Tibial artery (tissue), 4 donors: ENCODE measurements around the gene SH3GL3.

Source experiments
- DNase-seq, 2 donors: peaks; one replicate each; pipeline ENCODE4 v3.0.0-alpha.2; 2019
- H3K27ac ChIP-seq, 2 donors: fragments of 200-600 bp; sonication (generic) in 1 of 2; 1 replicate in 1 of 2; 2 replicates in 1 of 2; pipeline ENCODE4 v1.5.1; 2018 to 2019; ENCODE audit warnings: mild to moderate bottlenecking in 1 of 2
- H3K27me3 ChIP-seq, 2 donors: fragments of 200-600 bp; sonication (generic) in 1 of 2; one replicate each; pipeline versions ENCODE4 v1.5.1 to v1.6.0; 2016 to 2019
- H3K36me3 ChIP-seq, 3 donors: fragments of 200-600 bp; sonication (generic) in 2 of 3; one replicate each; pipeline ENCODE4 v1.5.1; 2016 to 2019; ENCODE audit warnings: mild to moderate bottlenecking in 2 of 3
- H3K4me1 ChIP-seq, 4 donors: fragments of 200-600 bp; sonication (generic) in 2 of 4; 1 replicate in 3 of 4; 2 replicates in 1 of 4; pipeline ENCODE4 v1.5.1; 2016 to 2019
- H3K4me3 ChIP-seq, 2 donors: fragments of 200-600 bp; sonication (generic) in 1 of 2; 1 replicate in 1 of 2; 2 replicates in 1 of 2; pipeline ENCODE4 v1.5.1; 2018 to 2019; ENCODE audit warnings: mild to moderate bottlenecking in 2 of 2
- H3K9me3 ChIP-seq, 3 donors: fragments of 200-600 bp; sonication (generic) in 1 of 3; one replicate each; pipeline ENCODE4 v1.5.1; 2016 to 2019
- intact Hi-C: fragments of 100-400 bp; cut with DNase I; formaldehyde crosslinking; loops from one replicate; pipeline ENCODE4 v1.15.0; 2023; ENCODE audit warnings: low total_unique reads
- TF ChIP-seq, protein P1 (sequence below), 2 experiments: fragments of 200-600 bp in 1 of 2; fragments of 450-650 bp in 1 of 2; IDR thresholded peaks; one replicate each; pipeline ENCODE4 v1.5.1; 2017 to 2019; ENCODE audit warnings: antibody characterized with exemption in 2 of 2, mild to moderate bottlenecking in 1 of 2, moderate library complexity in 1 of 2

The SH3GL3 gene

DNA sequence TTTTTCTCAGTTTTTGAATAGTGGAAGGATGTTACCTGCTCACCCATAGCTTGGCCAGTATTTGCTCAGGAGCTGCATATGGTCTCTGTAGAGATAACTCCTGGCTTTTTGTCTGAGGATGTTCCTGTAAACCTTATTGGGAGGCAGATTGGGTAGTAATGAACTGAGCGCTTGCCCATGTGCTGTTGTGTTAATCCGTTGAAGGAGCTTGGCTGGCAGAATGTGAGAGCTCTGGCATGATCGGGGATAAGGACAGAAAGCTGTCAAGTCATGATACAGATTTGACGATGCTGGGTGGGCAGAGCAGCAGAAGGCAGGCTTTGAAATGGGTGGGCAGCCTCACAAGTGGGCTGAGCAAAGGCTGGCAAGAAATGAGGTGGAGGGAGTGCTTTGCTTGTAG, 27.4 kb downstream of the SH3GL3 start:
- H3K27ac ChIP-seq: no peak overlapping the region
- TF ChIP-seq, protein P1, sequence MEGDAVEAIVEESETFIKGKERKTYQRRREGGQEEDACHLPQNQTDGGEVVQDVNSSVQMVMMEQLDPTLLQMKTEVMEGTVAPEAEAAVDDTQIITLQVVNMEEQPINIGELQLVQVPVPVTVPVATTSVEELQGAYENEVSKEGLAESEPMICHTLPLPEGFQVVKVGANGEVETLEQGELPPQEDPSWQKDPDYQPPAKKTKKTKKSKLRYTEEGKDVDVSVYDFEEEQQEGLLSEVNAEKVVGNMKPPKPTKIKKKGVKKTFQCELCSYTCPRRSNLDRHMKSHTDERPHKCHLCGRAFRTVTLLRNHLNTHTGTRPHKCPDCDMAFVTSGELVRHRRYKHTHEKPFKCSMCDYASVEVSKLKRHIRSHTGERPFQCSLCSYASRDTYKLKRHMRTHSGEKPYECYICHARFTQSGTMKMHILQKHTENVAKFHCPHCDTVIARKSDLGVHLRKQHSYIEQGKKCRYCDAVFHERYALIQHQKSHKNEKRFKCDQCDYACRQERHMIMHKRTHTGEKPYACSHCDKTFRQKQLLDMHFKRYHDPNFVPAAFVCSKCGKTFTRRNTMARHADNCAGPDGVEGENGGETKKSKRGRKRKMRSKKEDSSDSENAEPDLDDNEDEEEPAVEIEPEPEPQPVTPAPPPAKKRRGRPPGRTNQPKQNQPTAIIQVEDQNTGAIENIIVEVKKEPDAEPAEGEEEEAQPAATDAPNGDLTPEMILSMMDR (IDR thresholded peaks at IDR 0.05): no peak

DNA sequence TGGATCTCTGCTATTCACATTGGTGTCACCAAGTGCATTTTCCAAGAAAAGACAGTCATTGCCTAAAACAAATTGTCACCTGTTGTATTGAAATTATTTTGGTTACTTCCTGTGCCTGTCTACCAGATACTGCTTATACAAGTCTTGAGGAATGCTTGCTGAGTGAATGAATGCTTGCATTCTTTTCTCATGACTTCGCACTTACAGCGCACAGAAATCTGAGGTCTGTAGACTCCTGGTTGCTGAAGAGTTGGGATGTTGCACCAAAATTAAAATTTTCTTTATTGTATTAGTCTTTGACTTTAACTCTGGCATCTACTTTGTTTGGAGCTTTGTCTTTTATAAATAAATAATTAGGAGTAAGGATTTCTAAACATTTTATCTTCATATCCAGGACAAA, 28.4 kb downstream of the SH3GL3 start:
- H3K36me3 ChIP-seq: no peaks in the 10 kb centered on the region
- H3K4me1 ChIP-seq: peaks cover 0 to 19% (median 2%) of the 10 kb centered on the region in 4 donors
- DNase-seq: no peak
- H3K4me3 ChIP-seq: no peak overlapping the region
- H3K9me3 ChIP-seq: no peaks in the 10 kb centered on the region
- TF ChIP-seq, protein P1 (IDR thresholded peaks at IDR 0.05): no peak
- intact Hi-C loops: loop anchor here (10.0 kb wide), 1 partner anchor 59 kb away; no protein-coding TSS in a partner anchor
- peaks cover 0 to 7% of the 10 kb centered on the region in 2 donors for H3K27me3 ChIP-seq
- no peak overlapping the region for H3K27ac ChIP-seq

More for the DNA sequence above, 27.4 kb downstream of the SH3GL3 start:
- Histone ChIP-seq H3K4me3 (no peak overlapping the region), H3K36me3 (no peaks in the 10 kb centered on the region), H3K4me1 (peaks cover 0 to 19% (median 2%) of the 10 kb centered on the region in 4 donors), H3K27me3 (peaks cover 0 to 7% of the 10 kb centered on the region in 2 donors), H3K9me3 (no peaks in the 10 kb centered on the region)
- intact Hi-C loops: loop anchor here (10.0 kb wide), 1 partner anchor 60 kb away; no protein-coding TSS in a partner anchor
- no peak for DNase-seq

DNA sequence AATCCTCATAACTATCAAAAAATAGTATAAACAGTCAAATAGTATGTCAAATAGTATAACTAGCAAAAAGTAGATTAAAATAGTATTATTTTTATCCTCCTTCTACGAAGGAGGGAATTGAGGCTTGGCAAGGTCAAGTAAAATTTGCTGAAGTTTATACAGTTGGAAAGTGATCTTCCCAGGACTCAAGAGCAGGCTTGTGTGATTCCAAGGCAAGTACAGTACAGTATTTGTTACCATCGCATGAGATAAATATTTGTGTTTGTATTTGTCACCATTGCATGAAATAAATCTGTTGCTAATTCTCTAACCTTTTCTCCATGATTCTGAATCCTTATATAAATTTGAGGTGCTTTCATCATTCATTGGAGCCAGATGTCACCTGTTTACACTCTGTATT, 28.9 kb downstream of the SH3GL3 start:
- TF ChIP-seq, protein P1 (IDR thresholded peaks at IDR 0.05): no peak
- Histone ChIP-seq H3K9me3 (no peaks in the 10 kb centered on the region), H3K27ac (no peak overlapping the region), H3K27me3 (peaks cover 0 to 7% of the 10 kb centered on the region in 2 donors), H3K4me3 (no peak overlapping the region), H3K36me3 (no peaks in the 10 kb centered on the region), H3K4me1 (peaks cover 0 to 19% (median 2%) of the 10 kb centered on the region in 4 donors)
- intact Hi-C loops: loop anchor here (10.0 kb wide), 1 partner anchor 59 kb away; no protein-coding TSS in a partner anchor
- no peak for DNase-seq

DNA sequence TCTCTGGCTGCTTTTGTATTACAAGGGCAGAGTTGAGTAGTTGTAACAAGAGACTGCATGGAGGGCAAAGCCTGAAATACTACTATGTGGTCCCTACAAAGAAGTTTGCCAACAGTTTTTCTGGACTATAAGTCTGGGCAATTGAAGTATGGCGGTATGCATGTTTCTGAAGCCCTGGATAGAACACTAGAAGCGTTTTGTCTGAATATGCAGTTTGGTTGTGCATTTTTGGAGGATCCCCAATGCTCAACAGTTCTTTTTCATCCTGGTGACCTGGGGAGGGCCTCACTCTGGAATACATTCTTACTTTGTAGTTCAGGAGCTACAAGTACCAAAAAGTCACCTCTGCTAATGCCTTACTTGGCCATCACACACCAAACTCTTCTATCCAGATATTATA, 29.6 kb downstream of the SH3GL3 start:
- H3K9me3 ChIP-seq: no peaks in the 10 kb centered on the region
- H3K27ac ChIP-seq: no peak overlapping the region
- H3K36me3 ChIP-seq: no peaks in the 10 kb centered on the region
- H3K4me1 ChIP-seq: peaks cover 0 to 19% (median 2%) of the 10 kb centered on the region in 4 donors
- intact Hi-C loops: loop anchor here (10.0 kb wide), 1 partner anchor 58 kb away; no protein-coding TSS in a partner anchor
- no peak overlapping the region for H3K4me3 ChIP-seq
- peaks cover 0 to 7% of the 10 kb centered on the region in 2 donors for H3K27me3 ChIP-seq
- TF ChIP-seq, protein P1 (IDR thresholded peaks at IDR 0.05): no peak
- DNase-seq: no peak

DNA sequence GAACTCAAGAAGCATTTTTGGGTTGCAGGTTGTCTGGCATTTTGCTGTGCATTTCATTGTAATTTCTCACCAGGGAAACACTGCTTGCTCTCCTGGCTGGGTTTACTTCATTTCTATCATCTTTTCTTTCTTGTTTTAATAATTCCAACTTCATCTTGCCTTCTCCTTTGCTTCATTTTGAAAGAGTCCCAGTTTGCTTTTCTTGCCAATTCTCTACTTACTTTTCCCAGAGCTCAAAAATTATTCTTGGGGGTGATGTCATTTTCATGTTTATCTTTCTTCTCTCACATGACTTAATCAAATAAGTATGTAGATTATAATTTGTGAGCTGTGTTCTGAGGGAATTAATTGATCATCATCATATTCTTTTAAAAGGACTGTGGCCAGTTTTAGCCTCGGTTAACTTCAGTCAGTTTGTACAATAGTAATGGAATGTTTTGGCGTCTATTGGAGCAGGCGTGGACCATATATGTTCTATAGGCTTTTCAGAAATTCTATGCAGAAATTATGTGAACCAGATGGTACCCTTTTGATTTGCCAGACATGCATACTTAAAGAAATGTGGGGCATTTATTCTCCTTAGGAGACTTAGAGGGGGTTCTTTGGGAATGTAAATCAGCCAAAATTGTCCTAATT, 30.1 kb downstream of the SH3GL3 start:
- Histone ChIP-seq H3K27ac (no peak overlapping the region), H3K4me3 (no peak overlapping the region), H3K9me3 (no peaks in the 10 kb centered on the region), H3K27me3 (peaks cover 0 to 7% of the 10 kb centered on the region in 2 donors), H3K36me3 (no peaks in the 10 kb centered on the region), H3K4me1 (peaks cover 0 to 19% (median 2%) of the 10 kb centered on the region in 4 donors)
- no peak for DNase-seq
- intact Hi-C loops: loop anchor here (10.0 kb wide), 1 partner anchor 58 kb away; no protein-coding TSS in a partner anchor
- TF ChIP-seq, protein P1 (IDR thresholded peaks at IDR 0.05): no peak
